ENCODE measurements around the gene RFPL2. TPM values are rescaled to one million over a fixed set of nuclear protein-coding genes. Genes with fewer than 3 reads are reported as not detected.
"Not testable (repeated sequence)": the region's sequence is repeated elsewhere in the genome, so short reads cannot be mapped to it uniquely, and the experiment has no call there.

Gene RFPL2
- total RNA-seq, 2 experiments from 2014 or later: not detected

DNA sequence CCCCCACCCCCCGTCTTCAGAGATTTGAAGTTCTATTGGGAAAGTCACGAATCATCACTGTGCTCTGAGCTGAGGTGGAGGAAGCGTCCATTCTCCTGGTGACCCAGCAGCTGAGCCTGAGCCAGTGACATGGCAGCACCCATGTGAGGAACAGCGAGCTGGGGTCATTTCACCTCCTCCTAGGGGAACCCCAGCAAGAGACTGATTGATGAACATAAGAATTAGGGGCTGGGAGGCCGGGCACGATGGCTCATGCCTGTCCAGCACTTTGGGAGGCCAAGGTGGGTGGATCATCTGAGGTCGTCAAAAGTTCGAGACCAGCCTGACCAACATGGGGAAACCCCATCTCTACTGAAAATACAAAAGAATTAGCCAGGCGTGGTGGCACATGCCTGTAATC is 11.5 kb downstream of the RFPL2 start:
- H3K9me3 Mint-ChIP-seq; H3K27ac Mint-ChIP-seq; ATAC-seq; intact Hi-C loops (cut with micrococcal nuclease); DNase-seq; H3K4me1 Mint-ChIP-seq (ENCODE audit: low read depth); H3K36me3 Mint-ChIP-seq (ENCODE audit: low read depth); POLR2A ChIA-PET; H3K4me3 Mint-ChIP-seq: not testable (repeated sequence)
- CTCF ChIA-PET: interaction anchor here (1.0 kb wide), 1 partner anchor 9 kb away, joined by 3 read pairs; no protein-coding TSS in a partner anchor
- H3K27me3 Mint-ChIP-seq: peaks cover 12% of the 10 kb centered on the region

DNA sequence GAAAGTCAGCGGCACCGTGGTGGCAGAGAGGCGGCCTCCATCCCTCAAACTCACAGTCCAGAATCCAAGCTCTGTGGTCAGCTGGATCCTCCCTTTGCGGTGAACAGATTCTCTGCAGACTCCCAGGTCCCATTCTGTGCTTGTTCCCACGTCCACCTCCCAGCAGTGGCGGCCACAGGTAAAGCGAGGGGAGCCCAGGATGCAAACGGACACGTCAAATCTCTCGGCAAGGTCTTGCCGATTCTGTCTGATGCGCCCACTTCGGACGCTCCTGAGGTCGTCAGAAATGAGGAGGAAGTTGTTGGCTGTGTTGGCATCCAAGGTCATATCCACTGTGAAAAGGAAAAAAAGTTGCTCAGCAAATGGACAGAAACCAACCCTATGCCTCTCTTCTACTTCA is 13.9 kb downstream of the RFPL2 start:
- H3K4me3 Mint-ChIP-seq; H3K36me3 Mint-ChIP-seq (ENCODE audit: low read depth); H3K27ac Mint-ChIP-seq; intact Hi-C loops (cut with micrococcal nuclease); H3K27me3 Mint-ChIP-seq; CTCF ChIA-PET; ATAC-seq; DNase-seq; H3K9me3 Mint-ChIP-seq; H3K4me1 Mint-ChIP-seq (ENCODE audit: low read depth); POLR2A ChIA-PET: not testable (repeated sequence)

DNA sequence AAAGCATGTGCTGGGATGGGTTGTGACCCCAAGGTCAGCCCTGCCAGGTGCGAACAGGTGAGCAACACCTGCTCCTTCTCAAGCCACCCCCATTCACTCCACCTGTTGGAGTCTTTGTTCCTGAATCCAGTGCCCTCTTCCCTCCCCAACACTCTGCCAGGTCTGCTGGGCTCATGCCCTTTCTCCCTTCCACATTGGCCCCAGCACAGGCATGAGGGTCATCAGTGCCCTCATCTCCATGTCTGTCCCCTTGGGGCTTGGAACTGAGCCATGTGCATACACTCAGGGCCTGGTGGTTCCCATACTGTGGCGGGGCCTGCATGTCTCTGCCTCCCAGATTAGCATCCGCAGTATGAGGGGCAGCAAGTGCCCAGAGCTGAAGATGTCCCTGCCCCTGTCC is 19.1 kb downstream of the RFPL2 start:
- TF ChIP-seq, protein P1, sequence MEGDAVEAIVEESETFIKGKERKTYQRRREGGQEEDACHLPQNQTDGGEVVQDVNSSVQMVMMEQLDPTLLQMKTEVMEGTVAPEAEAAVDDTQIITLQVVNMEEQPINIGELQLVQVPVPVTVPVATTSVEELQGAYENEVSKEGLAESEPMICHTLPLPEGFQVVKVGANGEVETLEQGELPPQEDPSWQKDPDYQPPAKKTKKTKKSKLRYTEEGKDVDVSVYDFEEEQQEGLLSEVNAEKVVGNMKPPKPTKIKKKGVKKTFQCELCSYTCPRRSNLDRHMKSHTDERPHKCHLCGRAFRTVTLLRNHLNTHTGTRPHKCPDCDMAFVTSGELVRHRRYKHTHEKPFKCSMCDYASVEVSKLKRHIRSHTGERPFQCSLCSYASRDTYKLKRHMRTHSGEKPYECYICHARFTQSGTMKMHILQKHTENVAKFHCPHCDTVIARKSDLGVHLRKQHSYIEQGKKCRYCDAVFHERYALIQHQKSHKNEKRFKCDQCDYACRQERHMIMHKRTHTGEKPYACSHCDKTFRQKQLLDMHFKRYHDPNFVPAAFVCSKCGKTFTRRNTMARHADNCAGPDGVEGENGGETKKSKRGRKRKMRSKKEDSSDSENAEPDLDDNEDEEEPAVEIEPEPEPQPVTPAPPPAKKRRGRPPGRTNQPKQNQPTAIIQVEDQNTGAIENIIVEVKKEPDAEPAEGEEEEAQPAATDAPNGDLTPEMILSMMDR (IDR thresholded peaks at IDR 0.05): no peak
- ChIA-PET POLR2A (no interaction called here), CTCF (no interaction called here)
- no peak for ATAC-seq
- Mint-ChIP-seq H3K27me3 (peaks cover 5% of the 10 kb centered on the region), H3K36me3 (ENCODE audit: low read depth) (no peaks in the 10 kb centered on the region), H3K4me1 (ENCODE audit: low read depth) (no peaks in the 10 kb centered on the region), H3K9me3 (no peaks in the 10 kb centered on the region), H3K4me3 (no peak overlapping the region), H3K27ac (no peak overlapping the region)
- DNase-seq: no peak
- intact Hi-C loops (cut with micrococcal nuclease): no loop called here

DNA sequence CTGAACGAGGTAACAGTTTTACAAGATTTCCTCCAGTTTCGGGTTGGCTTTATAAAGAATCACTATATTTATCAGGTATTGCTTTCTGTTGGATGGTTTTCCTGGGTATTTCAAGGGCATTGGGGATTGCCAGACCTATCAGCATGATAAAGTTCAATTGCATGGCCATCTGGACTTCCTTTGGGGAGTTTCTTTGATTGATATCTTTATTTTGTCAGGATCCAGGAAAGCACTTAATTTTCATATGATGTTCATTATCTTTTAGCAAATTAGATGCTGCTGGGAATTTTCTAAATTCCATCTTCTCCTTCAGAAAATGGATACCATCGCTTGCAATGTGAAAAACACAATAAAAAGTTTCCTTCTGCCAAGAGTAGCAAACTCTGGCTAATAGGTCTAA is 21.2 kb downstream of the RFPL2 start:
- ChIA-PET CTCF (no interaction called here), POLR2A (no interaction called here)
- ATAC-seq (no peak), DNase-seq (no peak)
- Mint-ChIP-seq H3K4me3 (no peak overlapping the region), H3K4me1 (ENCODE audit: low read depth) (no peaks in the 10 kb centered on the region), H3K27ac (no peak overlapping the region), H3K36me3 (ENCODE audit: low read depth) (no peaks in the 10 kb centered on the region), H3K9me3 (no peaks in the 10 kb centered on the region), H3K27me3 (peaks cover 5% of the 10 kb centered on the region)
- intact Hi-C loops (cut with micrococcal nuclease): no loop called here
- TF ChIP-seq, protein P1 (IDR thresholded peaks at IDR 0.05): no peak

DNA sequence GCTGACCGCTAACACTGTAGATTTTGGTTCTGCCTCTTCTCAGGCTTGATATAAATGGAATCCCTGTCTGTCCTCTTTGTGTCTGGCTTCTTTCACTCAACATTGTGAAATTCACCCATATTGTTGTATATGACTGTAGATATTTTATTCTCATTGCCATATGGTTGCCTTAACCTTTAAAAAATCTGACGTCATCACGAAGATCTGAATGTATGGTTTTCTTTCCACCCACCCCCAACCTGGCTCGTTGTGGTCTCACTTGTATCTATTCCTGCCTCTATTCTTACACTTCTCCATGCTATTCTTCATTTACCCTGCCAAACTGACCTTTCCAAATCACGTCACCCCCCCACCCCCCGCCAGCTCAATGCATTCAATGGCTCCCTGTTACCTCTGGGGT is 23.8 kb downstream of the RFPL2 start:
- no peaks in the 10 kb centered on the region for H3K36me3 Mint-ChIP-seq (ENCODE audit: low read depth)
- POLR2A ChIA-PET: no interaction called here
- CTCF ChIA-PET: no interaction called here
- H3K27me3 Mint-ChIP-seq: peaks cover 20% of the 10 kb centered on the region
- ATAC-seq (no peak), DNase-seq (no peak)
- H3K27ac Mint-ChIP-seq: no peak overlapping the region
- intact Hi-C loops (cut with micrococcal nuclease): no loop called here
- H3K4me3 Mint-ChIP-seq: no peak overlapping the region
- no peaks in the 10 kb centered on the region for H3K9me3 Mint-ChIP-seq
- TF ChIP-seq, protein P1 (IDR thresholded peaks at IDR 0.05): no peak
- no peaks in the 10 kb centered on the region for H3K4me1 Mint-ChIP-seq (ENCODE audit: low read depth)

DNA sequence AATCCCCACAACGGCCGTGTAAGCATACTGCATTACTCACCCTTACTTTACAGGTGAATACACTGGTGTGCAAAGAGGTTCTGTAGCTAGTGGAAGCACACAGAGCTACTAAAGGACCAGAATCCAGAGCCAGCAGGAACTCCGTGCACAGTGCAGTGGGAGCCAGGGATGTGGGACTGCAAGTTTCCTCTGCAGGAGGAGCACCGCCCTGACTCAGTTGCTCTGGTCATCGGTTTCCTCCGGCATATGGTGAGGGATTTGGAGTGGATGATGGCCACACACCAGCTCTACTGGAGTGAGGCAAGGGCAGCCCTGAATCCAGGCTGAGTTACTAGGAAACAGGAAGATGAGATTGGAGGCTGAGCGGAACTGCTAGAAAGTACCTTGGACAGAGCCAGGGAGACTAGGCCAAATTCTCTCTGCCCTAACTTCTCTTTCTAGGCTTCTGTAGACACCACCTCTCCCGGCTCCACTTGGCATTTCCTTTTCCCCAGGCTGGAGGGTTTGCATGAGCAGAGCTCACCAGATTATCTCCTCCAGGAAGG is 27.6 kb downstream of the RFPL2 start:
- CTCF ChIA-PET: no interaction called here
- intact Hi-C loops (cut with micrococcal nuclease): no loop called here
- POLR2A ChIA-PET: no interaction called here
- Mint-ChIP-seq H3K27me3 (peaks cover 32% of the 10 kb centered on the region), H3K4me1 (ENCODE audit: low read depth) (no peaks in the 10 kb centered on the region), H3K36me3 (ENCODE audit: low read depth) (no peaks in the 10 kb centered on the region), H3K4me3 (no peak overlapping the region), H3K9me3 (no peaks in the 10 kb centered on the region), H3K27ac (no peak overlapping the region)
- TF ChIP-seq, protein P1 (IDR thresholded peaks at IDR 0.05): no peak
- DNase-seq (no peak), ATAC-seq (no peak)
